Left renal pelvis (tissue), 4 donors: Measurements from ENCODE around the gene COX15. TPM values are rescaled to one million over a fixed set of nuclear protein-coding genes. Genes with fewer than 3 reads are reported as not detected.

Experiments used
- polyA plus RNA-seq, 4 donors: library from polyadenylated mRNA; unstranded; fragments of 120-200 nt; gene quantifications; one replicate each; pipeline ENCODE4 v1.2.1, GENCODE V29; 2013; ENCODE audit not compliant: insufficient read length in 4 of 4

Gene COX15
- polyA plus RNA-seq, 4 donors: 35.6 to 61.9 (median 50.7) TPM

Other genes starting within 250 kb of the COX15 start
- gene NKX2-3, start 199.2 kb downstream of the COX15 start, polyA plus RNA-seq: not detected
- 10 to 100 TPM; 37.5 to 48.6 (median 42.6) TPM for gene SLC25A28, start 111.7 kb downstream of the COX15 start, polyA plus RNA-seq
- gene ENTPD7, start 72.6 kb downstream of the COX15 start, polyA plus RNA-seq: 10 to 100 TPM; 12.2 to 22.7 (median 21.2) TPM
- gene CUTC, start 107 bp upstream of the COX15 start, polyA plus RNA-seq: 10 to 100 TPM; 18.3 to 27.7 (median 24.7) TPM
- gene ABCC2, start 50.5 kb upstream of the COX15 start, polyA plus RNA-seq: 10 to 100 TPM in 2 of 4 donors, 1 to 10 TPM in 1, under 1 TPM in 1; 1.00 to 12.9 (median 8.0) TPM